ENCODE measurements around the gene PCP4L1.

Gene PCP4L1

DNA sequence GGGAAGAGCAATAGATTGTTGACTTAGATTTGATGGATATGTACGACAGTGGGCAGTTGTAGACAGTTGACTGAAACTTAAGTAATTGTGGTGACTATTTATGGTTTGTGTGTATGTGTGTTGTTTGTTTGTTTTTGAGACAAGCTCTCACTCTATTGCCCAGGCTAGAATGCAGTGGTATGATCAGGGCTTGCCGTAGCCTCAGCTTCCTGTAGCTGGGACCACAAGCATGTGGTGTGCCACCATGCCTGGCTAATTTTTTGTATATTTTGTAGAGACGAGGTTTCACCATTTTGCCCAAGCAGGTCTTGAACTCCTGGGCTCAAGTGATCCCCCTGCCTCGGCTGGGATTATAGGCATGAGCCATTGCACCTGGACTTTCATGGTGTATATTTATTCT is 65.5 kb downstream of the PCP4L1 start:
- no peak for DNase-seq

DNA sequence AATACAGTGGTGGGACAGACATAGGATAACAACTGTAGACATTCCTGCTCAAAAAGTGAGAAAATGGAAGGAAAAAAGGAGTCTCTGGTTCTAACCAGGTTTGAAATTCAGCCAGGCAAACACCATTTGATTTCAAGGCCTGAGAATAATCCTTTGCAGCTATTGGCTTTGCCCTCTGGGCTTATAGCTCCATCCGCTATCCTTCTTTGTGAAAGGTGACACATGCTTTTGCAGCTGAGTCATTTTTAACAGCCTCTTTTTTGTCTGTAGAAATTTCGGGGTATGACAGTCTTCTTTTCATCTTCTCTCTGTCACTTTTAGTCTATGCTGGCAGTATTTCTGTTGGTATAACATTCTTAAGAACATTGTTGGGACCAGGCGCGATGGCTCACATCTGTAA is 71.8 kb downstream of the PCP4L1 start:
- no peak for DNase-seq

DNA sequence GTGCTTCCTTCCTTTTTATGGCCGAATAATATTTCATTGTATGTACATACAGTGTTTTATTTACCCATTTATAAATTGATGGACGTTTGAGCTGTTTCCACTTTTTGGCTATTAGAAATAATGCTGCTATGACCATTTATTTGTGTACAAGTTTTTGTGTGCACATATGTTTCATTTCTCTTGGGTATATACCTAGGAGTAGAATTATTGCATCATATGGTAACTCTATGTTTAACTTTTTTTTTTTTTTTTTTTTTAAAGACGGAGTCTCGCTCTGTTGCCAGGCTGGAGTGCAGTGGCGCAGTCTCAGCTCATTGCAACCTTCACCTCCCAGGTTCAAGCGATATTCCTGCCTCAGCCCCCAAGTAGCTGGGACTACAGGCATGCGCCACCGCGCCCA is 74.6 kb downstream of the PCP4L1 start:
- DNase-seq, result no peak
